Measurements from ENCODE around the gene KCTD5.
"Not testable (repeated sequence)": the region's sequence is repeated elsewhere in the genome, so short reads cannot be mapped to it uniquely, and the experiment has no call there.

Gene KCTD5

GRCh38 chr16:2710021-2710710, 27.8 kb downstream of the KCTD5 start:
- DNase-seq (ENCODE audit: low spot score) = no peak

- no peak for DNase-seq (ENCODE audit: low spot score)
Observed at GRCh38 chr16:2710711-2711231, 28.4 kb downstream of the KCTD5 start.

DNA sequence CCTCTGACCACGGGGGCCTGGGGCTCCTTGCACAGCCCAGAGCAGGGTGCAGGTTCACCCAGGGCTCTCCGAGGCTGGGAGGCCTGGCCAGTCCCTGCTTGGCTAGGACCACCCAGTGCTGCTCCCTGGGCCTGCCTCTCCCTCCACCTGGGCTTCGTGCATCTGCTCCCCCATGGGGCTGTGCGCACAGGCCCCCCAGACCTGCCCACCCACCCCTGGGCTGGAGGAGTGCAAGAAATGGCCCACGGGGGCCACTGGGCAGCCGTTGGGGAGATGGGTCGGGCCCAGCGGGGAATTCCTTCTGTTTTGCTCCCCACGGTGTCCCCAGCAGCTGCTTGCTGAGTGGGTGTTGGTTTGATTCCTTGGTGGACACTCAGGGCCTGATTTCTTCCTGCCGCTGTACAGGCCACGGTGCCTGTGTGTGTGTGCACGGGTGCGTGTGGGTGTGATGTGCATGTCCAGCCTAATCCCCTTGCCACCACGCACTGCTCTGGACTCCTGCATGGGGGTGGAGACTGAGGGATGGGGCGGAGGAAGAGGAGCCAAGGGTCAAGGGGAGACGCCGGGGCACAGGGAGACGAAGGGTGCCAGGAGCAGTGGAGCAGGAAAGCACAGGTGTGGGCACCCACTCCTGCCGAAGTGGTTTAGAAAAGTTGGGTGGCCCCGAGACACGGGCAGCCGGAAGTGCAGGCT, 29.2 kb downstream of the KCTD5 start:
- DNase-seq (ENCODE audit: low spot score) = no peak

DNA sequence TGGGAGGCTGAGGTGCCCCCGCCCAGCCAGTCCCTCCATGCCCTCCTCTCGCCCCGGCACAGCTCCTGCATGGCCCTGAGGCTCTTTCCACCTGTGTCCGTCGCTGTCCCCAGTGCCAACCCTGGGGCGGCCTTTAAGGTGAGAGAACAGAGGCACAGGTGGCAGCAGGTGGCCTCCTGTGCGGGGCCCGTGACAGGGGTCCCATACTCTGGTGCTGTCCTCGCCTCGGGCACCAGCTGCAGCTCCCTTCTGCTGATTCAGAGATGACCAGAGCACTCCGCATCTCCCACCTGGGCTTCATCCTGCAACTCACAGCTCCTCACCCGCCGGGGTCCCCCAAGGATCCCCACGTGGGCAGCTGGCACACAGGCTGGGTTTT, 29.7 kb downstream of the KCTD5 start:
- DNase-seq (ENCODE audit: low spot score) = no peak

DNA sequence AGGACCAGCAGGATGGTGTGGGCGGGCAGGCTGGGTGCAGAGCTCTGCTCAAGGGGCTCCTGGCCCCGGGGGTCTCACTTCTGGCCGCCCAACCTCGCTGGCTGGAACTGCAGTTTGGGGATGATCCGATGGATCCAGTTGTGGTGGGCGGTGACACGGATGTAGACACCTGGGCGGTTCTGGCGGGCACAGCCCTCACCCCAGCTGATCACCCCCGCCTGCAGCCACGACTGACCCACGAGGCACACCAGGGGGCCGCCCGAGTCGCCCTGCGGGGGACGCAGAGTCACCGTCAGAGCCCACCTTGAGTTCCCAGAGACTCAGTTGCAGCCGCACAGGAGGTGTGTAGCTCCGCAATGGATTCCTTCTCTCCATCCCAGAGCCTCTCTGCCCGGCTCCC, 30.2 kb downstream of the KCTD5 start:
- DNase-seq (ENCODE audit: low spot score) = no peak

DNA sequence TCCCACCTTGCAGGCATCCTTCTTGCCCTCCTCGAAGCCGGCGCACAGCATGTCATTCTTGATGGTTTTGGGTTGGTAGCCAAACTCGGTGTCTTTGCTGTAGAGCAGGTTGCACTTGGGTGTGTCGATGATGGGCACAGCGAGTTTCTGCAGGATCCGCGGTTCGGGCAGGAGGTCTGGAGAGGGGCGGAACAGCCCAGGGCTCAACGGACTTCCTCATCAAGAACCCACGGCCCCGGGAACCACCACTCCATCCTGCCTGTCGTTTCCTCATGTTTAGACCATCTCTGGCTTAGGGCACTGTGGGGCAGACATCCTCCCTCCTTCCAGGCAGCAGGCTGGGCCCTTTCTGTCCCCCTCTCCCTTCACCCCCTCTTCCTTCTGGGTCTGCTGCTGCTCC, 31.2 kb downstream of the KCTD5 start:
- DNase-seq (ENCODE audit: low spot score) = no peak

GRCh38 chr16:2713985-2714774, 31.9 kb downstream of the KCTD5 start:
- DNase-seq (ENCODE audit: low spot score) = no peak

- DNase-seq (ENCODE audit: low spot score) = no peak
Observed at GRCh38 chr16:2715064-2715463, 32.7 kb downstream of the KCTD5 start.

- DNase-seq (ENCODE audit: low spot score) = no peak
Observed at GRCh38 chr16:2715519-2715918, 33.2 kb downstream of the KCTD5 start.

DNA sequence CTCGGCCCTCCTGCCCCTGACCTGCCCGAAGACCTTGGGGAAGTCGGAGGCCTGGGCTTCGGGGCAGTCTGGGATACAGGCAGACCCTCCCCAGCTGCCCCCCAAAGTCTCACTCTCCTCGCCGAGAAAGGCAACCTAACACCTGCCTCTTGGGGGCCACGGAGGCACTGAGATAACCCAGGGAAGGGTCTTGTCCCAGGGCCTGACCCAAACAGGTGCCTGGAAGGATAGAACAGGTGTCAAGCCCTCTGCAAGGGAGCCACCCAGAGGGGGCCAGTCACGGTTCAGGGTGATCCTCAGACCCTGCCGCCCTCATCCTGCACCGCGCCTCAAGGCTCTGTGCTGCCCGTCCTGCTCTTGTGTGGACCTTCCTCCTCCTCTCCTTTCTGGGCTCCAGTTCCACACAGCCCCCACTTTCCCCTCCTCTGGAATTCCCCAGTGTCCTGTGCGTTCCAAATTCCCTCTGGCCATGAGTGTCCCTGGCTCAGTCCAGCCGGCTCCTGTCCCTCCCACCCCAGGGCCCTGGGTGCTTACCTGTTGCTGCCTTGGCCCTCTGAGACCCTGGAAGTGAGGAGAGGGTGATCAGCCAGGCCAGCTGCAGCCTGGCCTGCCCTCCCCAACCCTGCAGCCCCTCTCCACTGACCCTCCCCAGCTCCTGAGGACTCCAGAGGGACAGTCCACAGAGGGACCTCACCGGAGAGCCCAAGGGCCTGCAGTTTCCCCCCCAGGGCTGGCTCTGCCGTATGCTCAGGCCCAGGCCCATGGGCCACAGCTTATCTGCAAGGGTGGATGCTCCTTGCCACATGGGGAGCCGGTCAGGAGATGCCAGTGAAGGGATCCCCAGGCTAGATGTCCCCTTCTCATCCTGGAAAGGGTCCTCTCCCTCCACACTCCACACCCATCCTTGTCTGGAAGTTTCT, 33.9 kb downstream of the KCTD5 start:
- no peak for DNase-seq (ENCODE audit: low spot score)

DNA sequence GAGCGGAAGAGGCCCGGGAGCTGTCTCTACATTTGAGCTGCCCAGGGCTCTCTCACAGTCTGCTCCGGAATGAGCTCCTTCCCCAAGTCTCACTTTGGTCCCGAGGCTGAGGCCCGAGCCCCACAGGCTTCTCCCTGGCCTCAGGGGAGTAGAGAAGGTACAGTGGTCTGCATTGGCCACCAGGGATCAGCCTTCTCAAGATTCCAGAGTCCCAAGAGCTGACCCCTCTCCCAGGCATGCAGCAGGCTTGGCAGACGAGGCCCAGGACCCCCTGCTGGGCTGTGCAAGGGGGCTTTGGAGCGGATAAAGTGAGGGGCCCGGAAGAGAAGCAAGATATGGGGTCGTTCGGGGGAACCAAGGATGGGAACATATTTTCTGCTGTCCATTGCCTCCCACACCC, 34.6 kb downstream of the KCTD5 start:
- DNase-seq (ENCODE audit: low spot score) = no peak

GRCh38 chr16:2717383-2718263, 35.3 kb downstream of the KCTD5 start:
- no peak for DNase-seq (ENCODE audit: low spot score)

DNA sequence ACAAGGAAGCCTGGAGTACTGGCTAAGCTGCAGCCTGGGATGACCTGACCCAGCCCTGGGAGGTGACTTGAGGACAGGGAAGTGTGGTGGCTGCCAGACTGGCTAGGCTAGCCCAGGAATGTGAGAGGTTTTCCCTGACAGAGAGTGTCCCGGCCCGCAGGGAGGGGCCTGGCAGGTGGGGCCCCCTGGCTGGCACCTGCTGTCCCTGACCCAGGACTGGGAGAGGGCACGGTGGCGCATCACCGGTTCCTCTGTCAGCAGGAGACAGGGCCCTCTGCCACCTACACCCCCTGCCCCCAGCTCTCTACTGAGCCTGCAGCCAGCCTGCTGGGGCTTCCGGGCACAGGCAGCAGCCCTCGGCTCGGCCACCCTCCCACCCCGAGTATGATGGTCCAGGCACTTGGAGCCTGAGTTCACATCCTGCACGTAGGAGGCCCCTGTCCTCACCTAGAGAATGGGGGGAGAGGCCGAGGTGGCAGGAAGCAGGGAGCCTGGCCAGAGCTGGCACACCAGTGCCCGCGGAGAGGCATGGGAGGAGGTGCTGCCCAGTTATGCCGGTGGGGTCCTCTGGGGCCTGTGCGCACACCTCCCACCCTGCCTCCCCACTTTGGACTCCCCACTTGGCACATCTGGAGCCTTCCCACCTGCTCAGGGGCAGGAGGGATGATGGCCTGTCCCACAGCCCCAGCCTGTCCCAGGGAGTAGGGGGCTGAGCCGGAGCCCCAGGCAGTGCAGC, 37.2 kb downstream of the KCTD5 start:
- no peak for DNase-seq (ENCODE audit: low spot score)

DNA sequence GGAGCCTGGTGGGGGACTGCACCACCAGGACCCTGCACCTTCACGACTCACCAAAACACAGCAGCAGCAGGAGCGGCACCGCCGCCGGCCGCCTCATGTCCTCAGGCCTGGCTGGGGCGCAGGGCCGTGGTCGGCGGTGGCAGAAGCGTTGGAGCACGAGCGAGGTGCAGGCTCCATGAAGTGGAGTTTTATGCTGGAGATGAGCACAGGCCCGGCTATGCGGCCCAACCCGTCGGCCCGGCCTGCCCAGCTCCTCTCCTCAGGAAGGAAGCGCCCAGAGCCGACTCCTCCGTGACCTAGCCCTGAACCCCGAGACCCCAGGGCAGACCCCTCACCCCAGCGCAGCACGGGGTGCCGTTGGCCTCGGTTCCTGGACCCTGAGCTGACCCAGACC, 37.7 kb downstream of the KCTD5 start, which contains the start of gene PRSS27:
TSS of gene PRSS27 (minus strand) at position 161 of the 394 bp plus-strand sequence. CDS start at position 97, 64 bp downstream.
- no peak for DNase-seq (ENCODE audit: low spot score)

GRCh38 chr16:2720719-2721633, 38.7 kb downstream of the KCTD5 start:
- peak; percentile 54 for DNase-seq (ENCODE audit: low spot score)

DNA sequence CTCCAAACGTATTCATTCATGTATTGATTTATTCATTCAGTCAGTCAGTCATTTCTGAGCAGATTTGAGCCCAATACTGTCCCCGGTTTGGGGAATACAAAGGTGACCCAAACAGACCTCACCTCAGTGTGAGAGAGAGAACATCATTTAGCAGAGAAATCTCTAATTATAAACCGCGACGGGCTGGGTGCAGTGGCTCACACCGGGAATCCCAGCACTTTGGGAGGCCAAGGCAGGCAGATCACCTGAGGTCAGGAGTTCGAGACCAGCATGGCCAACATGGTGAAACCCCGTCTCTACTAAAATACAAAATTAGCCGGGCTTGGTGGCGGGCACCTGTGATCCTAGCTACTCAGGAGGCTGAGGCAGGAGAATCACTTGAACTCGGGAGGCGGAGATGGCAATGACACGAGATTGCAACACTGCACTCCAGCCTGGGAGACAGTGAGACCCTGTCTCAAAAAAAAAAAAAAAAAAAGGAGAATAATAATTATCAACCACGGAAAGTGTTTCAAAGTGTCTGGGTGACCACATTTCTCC, 39.4 kb downstream of the KCTD5 start:
- DNase-seq (ENCODE audit: low spot score) = not testable (repeated sequence)

DNA sequence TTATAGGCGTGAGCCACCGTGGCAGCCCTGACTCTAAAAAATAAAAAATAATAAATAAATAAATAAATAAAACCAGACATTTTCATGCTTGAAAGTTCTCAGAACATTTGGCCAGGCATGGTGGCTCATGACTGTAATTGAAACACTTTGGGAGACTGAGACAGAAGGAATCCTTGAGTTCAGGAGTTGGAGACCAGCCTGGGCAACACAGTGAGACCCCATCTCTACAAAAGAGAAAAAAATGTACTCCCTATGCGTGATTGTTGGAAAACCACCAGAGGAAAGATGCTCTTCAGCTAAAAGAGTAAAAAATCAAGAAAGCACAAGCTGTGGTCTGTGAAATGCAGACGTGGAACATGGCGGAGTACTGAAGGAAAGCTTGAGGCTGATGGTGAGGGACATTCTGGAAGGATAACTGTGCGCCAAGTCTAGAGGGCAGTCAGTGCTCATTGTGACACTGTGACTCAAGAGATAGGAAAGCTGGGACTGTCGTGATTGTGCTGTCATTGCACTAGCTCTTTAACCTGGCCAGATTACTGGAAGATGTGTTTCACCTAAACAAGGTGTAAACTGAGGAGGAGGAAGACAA, 41.9 kb downstream of the KCTD5 start:
- no peak for DNase-seq (ENCODE audit: low spot score)

DNA sequence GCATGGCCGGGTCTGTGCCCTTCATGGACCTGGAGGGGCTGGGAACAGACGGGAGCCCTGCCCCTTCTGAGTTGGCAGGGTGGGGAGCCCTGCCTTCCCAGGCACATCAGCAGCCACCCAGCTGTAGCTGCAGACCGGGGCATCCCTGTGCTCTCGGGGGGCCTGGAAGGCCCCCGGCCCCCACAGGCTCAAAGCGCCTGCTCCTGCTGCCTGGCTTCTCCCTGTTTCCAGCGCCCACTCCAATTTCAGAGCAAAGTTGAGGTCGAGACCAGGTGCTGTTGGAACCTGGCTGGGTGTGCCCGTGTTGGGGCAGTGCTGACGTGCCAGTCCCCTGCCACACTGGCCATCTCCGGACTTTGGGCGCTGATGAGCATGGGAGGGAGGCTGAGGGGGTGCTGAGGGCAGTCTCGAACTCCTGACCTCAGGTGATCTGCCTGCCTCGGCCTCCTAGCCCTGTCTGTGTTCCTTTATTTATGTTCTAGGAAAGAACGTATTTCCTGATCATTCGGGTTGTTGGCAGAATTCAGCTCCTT, 42.6 kb downstream of the KCTD5 start:
- no peak for DNase-seq (ENCODE audit: low spot score)

Measured in globus pallidus (tissue), 1 donor.